OCI-LY1 (cell line): ENCODE measurements around the gene ABCF3.

Experiments
- CTCF ChIP-seq: fragments of 200-600 bp; sonication (generic), shearing (Covaris generic); IDR thresholded peaks from 2 replicates; pipeline ENCODE4 v1.5.1; 2017; ENCODE audit warnings: mild to moderate bottlenecking, antibody characterized with exemption, low read length, moderate library complexity, mixed read lengths
- EZH2 ChIP-seq: fragments of 200-600 bp; sonication (generic), shearing (Covaris generic); IDR thresholded peaks from 2 replicates; pipeline ENCODE4 v1.8.0; 2017; ENCODE audit warnings: borderline replicate concordance, mixed run types, mild to moderate bottlenecking, antibody characterized with exemption, low read length, moderate library complexity, mixed read lengths

- TF ChIP-seq CTCF (no peak), EZH2 (no peak)
These were observed 2.1 kb downstream of the ABCF3 start for GRCh38 chr3:184188080-184188479.
